Panc1 (cell line): Measurements from ENCODE around the gene ZNF710. TPM values are rescaled to one million over a fixed set of nuclear protein-coding genes. Genes with fewer than 3 reads are reported as not detected.

ENCODE experiments used
- ATAC-seq: fragments of 200-7000 bp; cut with Tn5 transposase; 2 replicates; pipeline ENCODE4 v1.9.1; 2020; ENCODE audit warnings: mild to moderate bottlenecking, moderate library complexity
- BruUV-seq: library from RNA; stranded (reverse); fragments of 400-500 nt; replicated peaks from 2 replicates; lab custom pipeline; 2021; lab: Mats Ljungman, UMichigan
- CTCF ChIA-PET: fragments of 300-600 bp; sonication (Branson Sonifier 250); formaldehyde crosslinking; loops from one replicate; lab custom pipeline; 2022; ENCODE audit warnings: antibody characterized with exemption; lab: Charles Lee
- POLR2A ChIA-PET: fragments of 300-600 bp; sonication (Branson Sonifier 250); formaldehyde crosslinking; loops from one replicate; lab custom pipeline; 2022; ENCODE audit warnings: antibody characterized with exemption; lab: Charles Lee
- DNase-seq: peaks from one replicate; pipeline ENCODE4 v3.0.0-alpha.2; 2010; ENCODE audit warnings: low read depth, low spot score
- H3K27ac ChIP-seq: 2 replicates; pipeline ENCODE4 v1.5.1; 2011; ENCODE audit warnings: mild to moderate bottlenecking, low read length, inconsistent platforms
- H3K27me3 ChIP-seq: fragments of 200-500 bp; sonication (Bioruptor generic); 2 replicates; pipeline ENCODE4 v1.6.0; 2014; ENCODE audit warnings: low read length, inconsistent platforms; ENCODE audit not compliant: control insufficient read depth, insufficient read depth
- H3K36me3 ChIP-seq: fragments of 200-500 bp; sonication (Bioruptor generic); 2 replicates; pipeline ENCODE4 v1.5.1; 2014; ENCODE audit warnings: inconsistent platforms, mild to moderate bottlenecking, low read length, moderate library complexity; ENCODE audit not compliant: control insufficient read depth, insufficient read depth
- H3K4me1 ChIP-seq: 2 replicates; pipeline ENCODE4 v1.5.1; 2011; ENCODE audit warnings: inconsistent platforms, mild to moderate bottlenecking, low read length, moderate library complexity; ENCODE audit not compliant: control insufficient read depth, insufficient read depth
- H3K4me3 ChIP-seq, 2 experiments: 2 replicates each; pipeline ENCODE4 v1.5.1; 2011 to 2012; ENCODE audit warnings: low read depth in 2 of 2, low read length in 2 of 2, mild to moderate bottlenecking in 2 of 2, inconsistent platforms in 1 of 2, moderate library complexity in 1 of 2
- H3K9me3 ChIP-seq: fragments of 200-500 bp; sonication (Bioruptor generic); 2 replicates; pipeline ENCODE4 v1.5.1; 2014; ENCODE audit warnings: low read depth, mild to moderate bottlenecking, inconsistent platforms, low read length, moderate library complexity; ENCODE audit not compliant: control insufficient read depth, insufficient read depth
- CTCF ChIP-seq: fragments of 450-650 bp; IDR thresholded peaks from 2 replicates; pipeline ENCODE4 v1.5.1; 2017; ENCODE audit warnings: mild to moderate bottlenecking
- POLR2AphosphoS5 ChIP-seq: IDR thresholded peaks from 2 replicates; pipeline ENCODE4 v1.6.1; 2012; ENCODE audit warnings: mild to moderate bottlenecking, low read depth, low read length, moderate library complexity
- REST ChIP-seq, 2 experiments: IDR thresholded peaks; 2 replicates each; pipeline ENCODE4 v1.6.1; 2011 to 2012; ENCODE audit warnings: low read depth in 2 of 2, control low read depth in 1 of 2, low read length in 1 of 2, mild to moderate bottlenecking in 1 of 2, moderate library complexity in 1 of 2; ENCODE audit not compliant: insufficient read depth in 1 of 2
- SIN3A ChIP-seq: IDR thresholded peaks from 2 replicates; pipeline ENCODE4 v1.6.1; 2012; ENCODE audit warnings: low read depth, mild to moderate bottlenecking, low read length, moderate library complexity, borderline replicate concordance; ENCODE audit not compliant: insufficient read depth
- TCF7L2 ChIP-seq: IDR thresholded peaks from 2 replicates; pipeline ENCODE4 v1.6.1; 2011; ENCODE audit warnings: mild to moderate bottlenecking, low read depth, low read length, inconsistent platforms
- in situ Hi-C: cut with HindIII; loops from 2 replicates; pipeline ENCODE4 v1.10.0; 2016; ENCODE audit warnings: low sequenced_read_pairs, low pct_unique_long_range_greater_than_20kb
- intact Hi-C: fragments of 100-400 bp; cut with micrococcal nuclease; formaldehyde crosslinking; loops from one replicate; pipeline ENCODE4 v1.10.0; 2022; ENCODE audit not compliant: unreplicated experiment
- total RNA-seq: library from RNA; stranded (reverse); gene quantifications from one replicate; pipeline ENCODE4 v1.2.1, GENCODE V29; 2021; ENCODE audit not compliant: unreplicated experiment

The ZNF710 gene
- total RNA-seq, 1 experiment from 2014 or later, result 15.8 TPM

GRCh38 chr15:89964232-89964954 is 36.7 kb upstream of the ZNF710 start:
- intact Hi-C loops, result no loop called here
- CTCF ChIA-PET, result no interaction called here
- H3K27ac ChIP-seq, result no peak overlapping the region
- POLR2A ChIA-PET, result no interaction called here
- TF ChIP-seq SIN3A, result no peak
- TF ChIP-seq CTCF, result no peak
- no peak for TF ChIP-seq REST (IDR thresholded peaks at IDR 0.05; ENCODE audit: insufficient read depth in 1 of 2, low read depth in 2 of 2, low read length in 1 of 2)
- TF ChIP-seq POLR2AphosphoS5, result no peak
- TF ChIP-seq TCF7L2, result no peak
- ATAC-seq (no peak), DNase-seq (no peak)
- no peaks in the 10 kb centered on the region for H3K36me3 ChIP-seq
- H3K4me1 ChIP-seq, result no peaks in the 10 kb centered on the region
- no TSS peak for BruUV-seq
- H3K4me3 ChIP-seq, result no peak overlapping the region
- no peaks in the 10 kb centered on the region for H3K27me3 ChIP-seq
- in situ Hi-C loops, result no loop called here
- no peaks in the 10 kb centered on the region for H3K9me3 ChIP-seq

- Histone ChIP-seq H3K27ac (no peak overlapping the region), H3K27me3 (no peaks in the 10 kb centered on the region), H3K9me3 (no peaks in the 10 kb centered on the region), H3K36me3 (no peaks in the 10 kb centered on the region), H3K4me3 (no peak overlapping the region), H3K4me1 (no peaks in the 10 kb centered on the region)
- DNase-seq (no peak), ATAC-seq (no peak)
- intact Hi-C loops (no loop called here), in situ Hi-C loops (no loop called here)
- ChIA-PET CTCF (no interaction called here), POLR2A (no interaction called here)
- BruUV-seq, result no TSS peak
- TF ChIP-seq REST (IDR thresholded peaks at IDR 0.05; ENCODE audit: insufficient read depth in 1 of 2, low read depth in 2 of 2, low read length in 1 of 2), result no peak
- TF ChIP-seq POLR2AphosphoS5, result no peak
- TF ChIP-seq TCF7L2, result no peak
- no peak for TF ChIP-seq SIN3A
- TF ChIP-seq CTCF, result no peak
These were observed 33.2 kb upstream of the ZNF710 start for GRCh38 chr15:89967881-89968280.
